ENCODE data around the gene PPIL1. TPM values are rescaled to one million over a fixed set of nuclear protein-coding genes. Genes with fewer than 3 reads are reported as not detected.
"Not testable (repeated sequence)": the region's sequence is repeated elsewhere in the genome, so short reads cannot be mapped to it uniquely, and the experiment has no call there.

Gene PPIL1
- polyA plus RNA-seq, 1 donor, result 51.2 TPM

GRCh38 chr6:36817176-36817817, 57.3 kb downstream of the PPIL1 start:
- DNase-seq, result no peak

GRCh38 chr6:36815962-36816735, 58.5 kb downstream of the PPIL1 start:
- DNase-seq, result no peak

- DNase-seq, result no peak
Observed at GRCh38 chr6:36814249-36814648, 60.4 kb downstream of the PPIL1 start.

GRCh38 chr6:36813526-36813925, 61.1 kb downstream of the PPIL1 start:
- DNase-seq, result no peak

- DNase-seq, result not testable (repeated sequence)
Observed at GRCh38 chr6:36813047-36813446, 61.6 kb downstream of the PPIL1 start.

GRCh38 chr6:36809941-36810803, 64.4 kb downstream of the PPIL1 start:
- no peak for DNase-seq

GRCh38 chr6:36809156-36809555, 65.4 kb downstream of the PPIL1 start:
- DNase-seq, result no peak

- no peak for DNase-seq
Observed at GRCh38 chr6:36808634-36809033, 66.0 kb downstream of the PPIL1 start.

GRCh38 chr6:36807750-36808149, 66.9 kb downstream of the PPIL1 start:
- no peak for DNase-seq

- no peak for DNase-seq
Observed at GRCh38 chr6:36807143-36807542, 67.5 kb downstream of the PPIL1 start.

- no peak for DNase-seq
Observed at GRCh38 chr6:36805917-36806316, 68.7 kb downstream of the PPIL1 start.

- no peak for DNase-seq
Observed at GRCh38 chr6:36805096-36805797, 69.4 kb downstream of the PPIL1 start.

Other genes starting within 250 kb of the PPIL1 start
- gene CDKN1A, start 196.1 kb downstream of the PPIL1 start, polyA plus RNA-seq (ENCODE audit: insufficient read length), result 10.1 TPM
- gene RAB44, start 177.0 kb downstream of the PPIL1 start, polyA plus RNA-seq (ENCODE audit: insufficient read length), result 0.05 TPM
- 13.2 TPM for gene CPNE5, start 35.4 kb downstream of the PPIL1 start, polyA plus RNA-seq (ENCODE audit: insufficient read length)
- gene C6orf89, start 11.1 kb upstream of the PPIL1 start, polyA plus RNA-seq (ENCODE audit: insufficient read length), result 51.5 TPM
- 0.95 TPM for gene PI16, start 79.9 kb upstream of the PPIL1 start, polyA plus RNA-seq (ENCODE audit: insufficient read length)
- gene MTCH1, start 111.4 kb upstream of the PPIL1 start, polyA plus RNA-seq (ENCODE audit: insufficient read length), result 149 TPM
- 2.5 TPM for gene FGD2, start 130.9 kb upstream of the PPIL1 start, polyA plus RNA-seq (ENCODE audit: insufficient read length)